ENCODE measurements around the gene TPH2. TPM values are rescaled to one million over a fixed set of nuclear protein-coding genes. Genes with fewer than 3 reads are reported as not detected.

TPH2 gene
- total RNA-seq, 4 donors from 2014 or later, result not detected

GRCh38 chr12:72063073-72063472 is 124.4 kb downstream of the TPH2 start:
- WGBS, result 67% methylated on average over 2 of the region's 2 CpGs
- Histone ChIP-seq H3K36me3 (no peaks in the 10 kb centered on the region), H3K27me3 (no peaks in the 10 kb centered on the region), H3K27ac (no peak overlapping the region), H3K4me3 (no peak overlapping the region), H3K9me3 (no peaks in the 10 kb centered on the region), H3K4me1 (no peaks in the 10 kb centered on the region)
- no peak for DNase-seq (ENCODE audit: low spot score in 2 of 2)
- no peak for TF ChIP-seq EP300 (IDR thresholded peaks at IDR 0.05)
- no peak for TF ChIP-seq POLR2A (IDR thresholded peaks at IDR 0.05)
- TF ChIP-seq CTCF (IDR thresholded peaks at IDR 0.05), result no peak
- no peak for TF ChIP-seq POLR2AphosphoS5 (IDR thresholded peaks at IDR 0.05)

GRCh38 chr12:72071030-72071429 is 132.4 kb downstream of the TPH2 start:
- WGBS, result 80% methylated on average over 2 of the region's 2 CpGs
- no peak for DNase-seq (ENCODE audit: low spot score in 2 of 2)
- Histone ChIP-seq H3K36me3 (no peaks in the 10 kb centered on the region), H3K9me3 (peaks cover 4% of the 10 kb centered on the region), H3K4me1 (no peaks in the 10 kb centered on the region), H3K4me3 (no peak overlapping the region), H3K27ac (no peak overlapping the region), H3K27me3 (no peaks in the 10 kb centered on the region)
- no peak for TF ChIP-seq EP300 (IDR thresholded peaks at IDR 0.05)
- no peak for TF ChIP-seq POLR2A (IDR thresholded peaks at IDR 0.05)

- 0% methylated on average over 1 of the region's 1 CpG for WGBS
- Histone ChIP-seq H3K4me1 (no peaks in the 10 kb centered on the region), H3K9me3 (peaks cover 4% of the 10 kb centered on the region), H3K27me3 (no peaks in the 10 kb centered on the region), H3K27ac (no peak overlapping the region), H3K4me3 (no peak overlapping the region), H3K36me3 (no peaks in the 10 kb centered on the region)
- DNase-seq (ENCODE audit: low spot score in 2 of 2), result no peak
- TF ChIP-seq EP300 (IDR thresholded peaks at IDR 0.05) (no peak), POLR2AphosphoS5 (IDR thresholded peaks at IDR 0.05) (no peak), CTCF (IDR thresholded peaks at IDR 0.05) (no peak), POLR2A (IDR thresholded peaks at IDR 0.05) (no peak)
Observed at GRCh38 chr12:72072592-72073212, 134.1 kb downstream of the TPH2 start.

- no peak overlapping the region for H3K27ac ChIP-seq
- no peaks in the 10 kb centered on the region for H3K36me3 ChIP-seq
- no peaks in the 10 kb centered on the region for H3K4me1 ChIP-seq
- no peaks in the 10 kb centered on the region for H3K27me3 ChIP-seq
- peaks cover 4% of the 10 kb centered on the region for H3K9me3 ChIP-seq
- no peak overlapping the region for H3K4me3 ChIP-seq
- no peak for DNase-seq (ENCODE audit: low spot score in 2 of 2)
- WGBS, result 82% methylated on average over 1 of the region's 1 CpG
- TF ChIP-seq EP300 (IDR thresholded peaks at IDR 0.05), result no peak
- no peak for TF ChIP-seq POLR2A (IDR thresholded peaks at IDR 0.05)
- TF ChIP-seq POLR2AphosphoS5 (IDR thresholded peaks at IDR 0.05), result no peak
- TF ChIP-seq CTCF (IDR thresholded peaks at IDR 0.05), result no peak
Observed at GRCh38 chr12:72074065-72074464, 135.4 kb downstream of the TPH2 start.

- no peak for TF ChIP-seq EP300 (IDR thresholded peaks at IDR 0.05)
- TF ChIP-seq CTCF (IDR thresholded peaks at IDR 0.05), result no peak
- TF ChIP-seq POLR2AphosphoS5 (IDR thresholded peaks at IDR 0.05), result no peak
- TF ChIP-seq POLR2A (IDR thresholded peaks at IDR 0.05), result no peak
Observed at GRCh38 chr12:72074956-72075355, 136.3 kb downstream of the TPH2 start.

GRCh38 chr12:72075401-72075800 is 136.8 kb downstream of the TPH2 start:
- Histone ChIP-seq H3K4me3 (no peak overlapping the region), H3K9me3 (peaks cover 4% of the 10 kb centered on the region), H3K36me3 (no peaks in the 10 kb centered on the region), H3K4me1 (no peaks in the 10 kb centered on the region), H3K27ac (no peak overlapping the region), H3K27me3 (no peaks in the 10 kb centered on the region)
- no peak for DNase-seq (ENCODE audit: low spot score in 2 of 2)
- 57% methylated on average over 3 of the region's 3 CpGs for WGBS
- TF ChIP-seq POLR2A (IDR thresholded peaks at IDR 0.05), result no peak
- no peak for TF ChIP-seq CTCF (IDR thresholded peaks at IDR 0.05)
- TF ChIP-seq POLR2AphosphoS5 (IDR thresholded peaks at IDR 0.05), result no peak
- no peak for TF ChIP-seq EP300 (IDR thresholded peaks at IDR 0.05)

More at GRCh38 chr12:72074956-72075355, 136.3 kb downstream of the TPH2 start:
- H3K36me3 ChIP-seq, result no peaks in the 10 kb centered on the region
- H3K27me3 ChIP-seq, result no peaks in the 10 kb centered on the region
- H3K4me1 ChIP-seq, result no peaks in the 10 kb centered on the region
- peaks cover 4% of the 10 kb centered on the region for H3K9me3 ChIP-seq
- no peak overlapping the region for H3K27ac ChIP-seq
- DNase-seq (ENCODE audit: low spot score in 2 of 2), result no peak
- no peak overlapping the region for H3K4me3 ChIP-seq
- 48% methylated on average over 3 of the region's 3 CpGs for WGBS
